ES-I3 (cell line): ENCODE measurements around the gene PLAAT4.
"Not testable (repeated sequence)": the region's sequence is repeated elsewhere in the genome, so short reads cannot be mapped to it uniquely, and the experiment has no call there.

Source experiments
- H3K36me3 ChIP-seq: 2 replicates; pipeline ENCODE4 v1.6.1; 2013; ENCODE audit warnings: mild to moderate bottlenecking, low read length, control low read depth, moderate library complexity; ENCODE audit not compliant: insufficient read depth
- H3K4me1 ChIP-seq: 2 replicates; pipeline ENCODE4 v1.6.1; 2013; ENCODE audit warnings: mild to moderate bottlenecking, control low read depth, low read length; ENCODE audit not compliant: insufficient read depth
- H3K9ac ChIP-seq: 2 replicates; pipeline ENCODE4 v1.6.1; 2013; ENCODE audit warnings: low read depth, mild to moderate bottlenecking, low read length, moderate library complexity
- H3K9me3 ChIP-seq: 2 replicates; pipeline ENCODE4 v1.6.1; 2013; ENCODE audit warnings: mild to moderate bottlenecking, low read length, moderate library complexity; ENCODE audit not compliant: control insufficient read depth, insufficient read depth

Gene PLAAT4

GRCh38 chr11:63542506-63542905 is 5.9 kb downstream of the PLAAT4 start:
- H3K4me1 ChIP-seq, H3K9me3 ChIP-seq, H3K9ac ChIP-seq, H3K36me3 ChIP-seq: not testable (repeated sequence)

- Histone ChIP-seq H3K9ac (no peak overlapping the region), H3K36me3 (no peaks in the 10 kb centered on the region), H3K4me1 (no peaks in the 10 kb centered on the region), H3K9me3 (no peaks in the 10 kb centered on the region)
Measured at GRCh38 chr11:63543711-63544110, 7.1 kb downstream of the PLAAT4 start.

- Histone ChIP-seq H3K4me1 (no peaks in the 10 kb centered on the region), H3K36me3 (no peaks in the 10 kb centered on the region), H3K9ac (no peak overlapping the region)
Measured at GRCh38 chr11:63547061-63547460, 10.5 kb downstream of the PLAAT4 start.

GRCh38 chr11:63548178-63548577 is 11.6 kb downstream of the PLAAT4 start:
- Histone ChIP-seq H3K9me3 (no peaks in the 10 kb centered on the region), H3K9ac (no peak overlapping the region), H3K36me3 (no peaks in the 10 kb centered on the region), H3K4me1 (peaks cover 8% of the 10 kb centered on the region)

More at GRCh38 chr11:63547061-63547460, 10.5 kb downstream of the PLAAT4 start:
- no peaks in the 10 kb centered on the region for H3K9me3 ChIP-seq

- Histone ChIP-seq H3K9me3 (no peaks in the 10 kb centered on the region), H3K36me3 (no peaks in the 10 kb centered on the region)
Measured at GRCh38 chr11:63549411-63549810, 12.8 kb downstream of the PLAAT4 start.

GRCh38 chr11:63550156-63550700 is 13.6 kb downstream of the PLAAT4 start:
- H3K36me3 ChIP-seq, H3K9ac ChIP-seq, H3K9me3 ChIP-seq: not testable (repeated sequence)
- peaks cover 17% of the 10 kb centered on the region for H3K4me1 ChIP-seq

More at GRCh38 chr11:63549411-63549810, 12.8 kb downstream of the PLAAT4 start:
- Histone ChIP-seq H3K9ac (no peak overlapping the region), H3K4me1 (peaks cover 11% of the 10 kb centered on the region)

GRCh38 chr11:63551091-63551888 is 14.7 kb downstream of the PLAAT4 start:
- Histone ChIP-seq H3K36me3 (no peaks in the 10 kb centered on the region), H3K9ac (no peak overlapping the region), H3K9me3 (no peaks in the 10 kb centered on the region), H3K4me1 (peaks cover 22% of the 10 kb centered on the region)

GRCh38 chr11:63551889-63552266 is 15.3 kb downstream of the PLAAT4 start:
- no peak overlapping the region for H3K9ac ChIP-seq
- no peaks in the 10 kb centered on the region for H3K9me3 ChIP-seq
- H3K4me1 ChIP-seq = peaks cover 28% of the 10 kb centered on the region
- H3K36me3 ChIP-seq = no peaks in the 10 kb centered on the region

- H3K9ac ChIP-seq = no peak overlapping the region
- no peaks in the 10 kb centered on the region for H3K36me3 ChIP-seq
- peaks cover 29% of the 10 kb centered on the region for H3K4me1 ChIP-seq
- no peaks in the 10 kb centered on the region for H3K9me3 ChIP-seq
Measured at GRCh38 chr11:63552921-63553320, 16.3 kb downstream of the PLAAT4 start.

GRCh38 chr11:63553759-63554158 is 17.2 kb downstream of the PLAAT4 start:
- Histone ChIP-seq H3K36me3 (no peaks in the 10 kb centered on the region), H3K4me1 (peaks cover 29% of the 10 kb centered on the region), H3K9ac (no peak overlapping the region), H3K9me3 (no peaks in the 10 kb centered on the region)

GRCh38 chr11:63554877-63555223 is 18.2 kb downstream of the PLAAT4 start:
- Histone ChIP-seq H3K4me1 (peaks cover 29% of the 10 kb centered on the region), H3K9ac (no peak overlapping the region)

GRCh38 chr11:63556404-63557013 is 19.9 kb downstream of the PLAAT4 start:
- Histone ChIP-seq H3K4me1 (peaks cover 29% of the 10 kb centered on the region), H3K36me3 (no peaks in the 10 kb centered on the region), H3K9me3 (no peaks in the 10 kb centered on the region), H3K9ac (no peak overlapping the region)

More at GRCh38 chr11:63554877-63555223, 18.2 kb downstream of the PLAAT4 start:
- Histone ChIP-seq H3K36me3 (no peaks in the 10 kb centered on the region), H3K9me3 (no peaks in the 10 kb centered on the region)

- Histone ChIP-seq H3K9ac (no peak overlapping the region), H3K36me3 (no peaks in the 10 kb centered on the region), H3K4me1 (peaks cover 27% of the 10 kb centered on the region), H3K9me3 (no peaks in the 10 kb centered on the region)
Measured at GRCh38 chr11:63557570-63557969, 21.0 kb downstream of the PLAAT4 start.

GRCh38 chr11:63558459-63559157 is 22.0 kb downstream of the PLAAT4 start:
- Histone ChIP-seq H3K9me3 (no peaks in the 10 kb centered on the region), H3K9ac (no peak overlapping the region), H3K36me3 (no peaks in the 10 kb centered on the region), H3K4me1 (peaks cover 19% of the 10 kb centered on the region)
